ENCODE data around the gene MYCBP2.
A peak's percentile ranks its signal among the peaks of the same experiment; 100 is the strongest.

MYCBP2 gene

GRCh38 chr13:77326905-77327604 is at the start of gene MYCBP2:
Gene MYCBP2, minus strand, starts transcription at chr13:77327094. Its CDS starts 319 bp downstream, at chr13:77326775.
- H3K4me1 ChIP-seq (ENCODE audit: control insufficient read depth in 1 of 2, insufficient read depth in 2 of 2, low read length in 2 of 2) = peaks cover 37 to 44% of the 10 kb centered on the region in 2 donors
- H3K27ac ChIP-seq (ENCODE audit: low read depth, low read length) = peak within 1 kb of the TSS; percentile 74
- H3K27me3 ChIP-seq (ENCODE audit: control insufficient read depth in 1 of 2, insufficient read depth in 2 of 2, low read length in 2 of 2) = no peaks in the 10 kb centered on the region
- peak within 1 kb of the TSS; percentile 63 to 80 for H3K9ac ChIP-seq (ENCODE audit: low read depth in 1 of 2, low read length in 2 of 2)
- H3K4me3 ChIP-seq (ENCODE audit: low read depth in 1 of 2, low read length in 2 of 2) = peak within 1 kb of the TSS; percentile 83 to 97
- H3K9me3 ChIP-seq (ENCODE audit: control insufficient read depth in 1 of 2, low read length in 2 of 2) = no peaks in the 10 kb centered on the region
- H3K36me3 ChIP-seq (ENCODE audit: control insufficient read depth in 1 of 2, insufficient read depth in 2 of 2, low read length in 2 of 2) = no peaks in the 10 kb centered on the region

- Histone ChIP-seq H3K9ac (ENCODE audit: low read depth in 1 of 2, low read length in 2 of 2) (no peak overlapping the region), H3K9me3 (ENCODE audit: control insufficient read depth in 1 of 2, low read length in 2 of 2) (no peaks in the 10 kb centered on the region), H3K27me3 (ENCODE audit: control insufficient read depth in 1 of 2, insufficient read depth in 2 of 2, low read length in 2 of 2) (no peaks in the 10 kb centered on the region), H3K4me3 (ENCODE audit: low read depth in 1 of 2, low read length in 2 of 2) (no peak overlapping the region), H3K36me3 (ENCODE audit: control insufficient read depth in 1 of 2, insufficient read depth in 2 of 2, low read length in 2 of 2) (no peaks in the 10 kb centered on the region), H3K4me1 (ENCODE audit: control insufficient read depth in 1 of 2, insufficient read depth in 2 of 2, low read length in 2 of 2) (no peaks in the 10 kb centered on the region), H3K27ac (ENCODE audit: low read depth, low read length) (no peak overlapping the region)
Measured at GRCh38 chr13:77375560-77376108, 48.7 kb upstream of the MYCBP2 start.

GRCh38 chr13:77374786-77375185 is 47.9 kb upstream of the MYCBP2 start:
- no peak overlapping the region for H3K27ac ChIP-seq (ENCODE audit: low read depth, low read length)

GRCh38 chr13:77374339-77374738 is 47.4 kb upstream of the MYCBP2 start:
- Histone ChIP-seq H3K27me3 (ENCODE audit: control insufficient read depth in 1 of 2, insufficient read depth in 2 of 2, low read length in 2 of 2) (no peaks in the 10 kb centered on the region), H3K9ac (ENCODE audit: low read depth in 1 of 2, low read length in 2 of 2) (no peak overlapping the region), H3K4me3 (ENCODE audit: low read depth in 1 of 2, low read length in 2 of 2) (no peak overlapping the region), H3K9me3 (ENCODE audit: control insufficient read depth in 1 of 2, low read length in 2 of 2) (no peaks in the 10 kb centered on the region), H3K4me1 (ENCODE audit: control insufficient read depth in 1 of 2, insufficient read depth in 2 of 2, low read length in 2 of 2) (no peaks in the 10 kb centered on the region), H3K36me3 (ENCODE audit: control insufficient read depth in 1 of 2, insufficient read depth in 2 of 2, low read length in 2 of 2) (no peaks in the 10 kb centered on the region), H3K27ac (ENCODE audit: low read depth, low read length) (no peak overlapping the region)

More at GRCh38 chr13:77374786-77375185, 47.9 kb upstream of the MYCBP2 start:
- H3K36me3 ChIP-seq (ENCODE audit: control insufficient read depth in 1 of 2, insufficient read depth in 2 of 2, low read length in 2 of 2) = no peaks in the 10 kb centered on the region
- no peak overlapping the region for H3K4me3 ChIP-seq (ENCODE audit: low read depth in 1 of 2, low read length in 2 of 2)
- no peak overlapping the region for H3K9ac ChIP-seq (ENCODE audit: low read depth in 1 of 2, low read length in 2 of 2)
- H3K4me1 ChIP-seq (ENCODE audit: control insufficient read depth in 1 of 2, insufficient read depth in 2 of 2, low read length in 2 of 2) = no peaks in the 10 kb centered on the region
- H3K9me3 ChIP-seq (ENCODE audit: control insufficient read depth in 1 of 2, low read length in 2 of 2) = no peaks in the 10 kb centered on the region
- H3K27me3 ChIP-seq (ENCODE audit: control insufficient read depth in 1 of 2, insufficient read depth in 2 of 2, low read length in 2 of 2) = no peaks in the 10 kb centered on the region

- no peaks in the 10 kb centered on the region for H3K4me1 ChIP-seq (ENCODE audit: control insufficient read depth in 1 of 2, insufficient read depth in 2 of 2, low read length in 2 of 2)
- no peak overlapping the region for H3K4me3 ChIP-seq (ENCODE audit: low read depth in 1 of 2, low read length in 2 of 2)
- no peaks in the 10 kb centered on the region for H3K36me3 ChIP-seq (ENCODE audit: control insufficient read depth in 1 of 2, insufficient read depth in 2 of 2, low read length in 2 of 2)
- no peaks in the 10 kb centered on the region for H3K9me3 ChIP-seq (ENCODE audit: control insufficient read depth in 1 of 2, low read length in 2 of 2)
- H3K9ac ChIP-seq (ENCODE audit: low read depth in 1 of 2, low read length in 2 of 2) = no peak overlapping the region
- no peaks in the 10 kb centered on the region for H3K27me3 ChIP-seq (ENCODE audit: control insufficient read depth in 1 of 2, insufficient read depth in 2 of 2, low read length in 2 of 2)
- H3K27ac ChIP-seq (ENCODE audit: low read depth, low read length) = no peak overlapping the region
Measured at GRCh38 chr13:77373502-77373901, 46.6 kb upstream of the MYCBP2 start.

GRCh38 chr13:77372275-77372674 is 45.4 kb upstream of the MYCBP2 start:
- H3K4me1 ChIP-seq (ENCODE audit: control insufficient read depth in 1 of 2, insufficient read depth in 2 of 2, low read length in 2 of 2) = no peaks in the 10 kb centered on the region
- no peak overlapping the region for H3K4me3 ChIP-seq (ENCODE audit: low read depth in 1 of 2, low read length in 2 of 2)
- H3K36me3 ChIP-seq (ENCODE audit: control insufficient read depth in 1 of 2, insufficient read depth in 2 of 2, low read length in 2 of 2) = no peaks in the 10 kb centered on the region
- H3K9me3 ChIP-seq (ENCODE audit: control insufficient read depth in 1 of 2, low read length in 2 of 2) = no peaks in the 10 kb centered on the region
- no peak overlapping the region for H3K27ac ChIP-seq (ENCODE audit: low read depth, low read length)
- no peak overlapping the region for H3K9ac ChIP-seq (ENCODE audit: low read depth in 1 of 2, low read length in 2 of 2)
- H3K27me3 ChIP-seq (ENCODE audit: control insufficient read depth in 1 of 2, insufficient read depth in 2 of 2, low read length in 2 of 2) = no peaks in the 10 kb centered on the region

- no peaks in the 10 kb centered on the region for H3K4me1 ChIP-seq (ENCODE audit: control insufficient read depth in 1 of 2, insufficient read depth in 2 of 2, low read length in 2 of 2)
- H3K36me3 ChIP-seq (ENCODE audit: control insufficient read depth in 1 of 2, insufficient read depth in 2 of 2, low read length in 2 of 2) = no peaks in the 10 kb centered on the region
- no peak overlapping the region for H3K27ac ChIP-seq (ENCODE audit: low read depth, low read length)
Measured at GRCh38 chr13:77370888-77371287, 44.0 kb upstream of the MYCBP2 start.

GRCh38 chr13:77362166-77362565 is 35.3 kb upstream of the MYCBP2 start:
- Histone ChIP-seq H3K4me1 (ENCODE audit: control insufficient read depth in 1 of 2, insufficient read depth in 2 of 2, low read length in 2 of 2) (no peaks in the 10 kb centered on the region), H3K9ac (ENCODE audit: low read depth in 1 of 2, low read length in 2 of 2) (no peak overlapping the region), H3K4me3 (ENCODE audit: low read depth in 1 of 2, low read length in 2 of 2) (no peak overlapping the region), H3K27ac (ENCODE audit: low read depth, low read length) (no peak overlapping the region), H3K36me3 (ENCODE audit: control insufficient read depth in 1 of 2, insufficient read depth in 2 of 2, low read length in 2 of 2) (no peaks in the 10 kb centered on the region), H3K9me3 (ENCODE audit: control insufficient read depth in 1 of 2, low read length in 2 of 2) (no peaks in the 10 kb centered on the region), H3K27me3 (ENCODE audit: control insufficient read depth in 1 of 2, insufficient read depth in 2 of 2, low read length in 2 of 2) (no peaks in the 10 kb centered on the region)

More at GRCh38 chr13:77370888-77371287, 44.0 kb upstream of the MYCBP2 start:
- no peaks in the 10 kb centered on the region for H3K27me3 ChIP-seq (ENCODE audit: control insufficient read depth in 1 of 2, insufficient read depth in 2 of 2, low read length in 2 of 2)
- no peak overlapping the region for H3K4me3 ChIP-seq (ENCODE audit: low read depth in 1 of 2, low read length in 2 of 2)
- no peak overlapping the region for H3K9ac ChIP-seq (ENCODE audit: low read depth in 1 of 2, low read length in 2 of 2)
- H3K9me3 ChIP-seq (ENCODE audit: control insufficient read depth in 1 of 2, low read length in 2 of 2) = no peaks in the 10 kb centered on the region

- no peak overlapping the region for H3K9ac ChIP-seq (ENCODE audit: low read depth in 1 of 2, low read length in 2 of 2)
- H3K27me3 ChIP-seq (ENCODE audit: control insufficient read depth in 1 of 2, insufficient read depth in 2 of 2, low read length in 2 of 2) = no peaks in the 10 kb centered on the region
- no peaks in the 10 kb centered on the region for H3K4me1 ChIP-seq (ENCODE audit: control insufficient read depth in 1 of 2, insufficient read depth in 2 of 2, low read length in 2 of 2)
- H3K36me3 ChIP-seq (ENCODE audit: control insufficient read depth in 1 of 2, insufficient read depth in 2 of 2, low read length in 2 of 2) = no peaks in the 10 kb centered on the region
- no peak overlapping the region for H3K27ac ChIP-seq (ENCODE audit: low read depth, low read length)
- no peak overlapping the region for H3K4me3 ChIP-seq (ENCODE audit: low read depth in 1 of 2, low read length in 2 of 2)
- H3K9me3 ChIP-seq (ENCODE audit: control insufficient read depth in 1 of 2, low read length in 2 of 2) = no peaks in the 10 kb centered on the region
Measured at GRCh38 chr13:77360032-77360685, 33.3 kb upstream of the MYCBP2 start.

GRCh38 chr13:77359171-77359570 is 32.3 kb upstream of the MYCBP2 start:
- Histone ChIP-seq H3K27me3 (ENCODE audit: control insufficient read depth in 1 of 2, insufficient read depth in 2 of 2, low read length in 2 of 2) (no peaks in the 10 kb centered on the region), H3K36me3 (ENCODE audit: control insufficient read depth in 1 of 2, insufficient read depth in 2 of 2, low read length in 2 of 2) (no peaks in the 10 kb centered on the region), H3K27ac (ENCODE audit: low read depth, low read length) (no peak overlapping the region), H3K9ac (ENCODE audit: low read depth in 1 of 2, low read length in 2 of 2) (no peak overlapping the region), H3K4me3 (ENCODE audit: low read depth in 1 of 2, low read length in 2 of 2) (no peak overlapping the region), H3K4me1 (ENCODE audit: control insufficient read depth in 1 of 2, insufficient read depth in 2 of 2, low read length in 2 of 2) (no peaks in the 10 kb centered on the region), H3K9me3 (ENCODE audit: control insufficient read depth in 1 of 2, low read length in 2 of 2) (no peaks in the 10 kb centered on the region)
